Subcutaneous adipose tissue (tissue), 4 donors: ENCODE measurements around the gene KMT2D. TPM values are rescaled to one million over a fixed set of nuclear protein-coding genes. Genes with fewer than 3 reads are reported as not detected.

Experiments
- CTCF ChIP-seq: fragments of 450-650 bp; IDR thresholded peaks from one replicate; pipeline ENCODE4 v1.5.1; 2016; ENCODE audit warnings: low read depth, mild to moderate bottlenecking, control low read depth, antibody characterized with exemption, moderate library complexity
- total RNA-seq, 4 donors: library from RNA; depleted of rRNA; stranded (reverse); fragments of >200 nt; gene quantifications; one replicate each; pipeline ENCODE4 v1.1.0, GENCODE V29; 2016

Gene KMT2D
- total RNA-seq, 4 donors from 2014 or later, result 27.6 to 92.1 (median 42.9) TPM

GRCh38 chr12:49098703-49099102 lies 38.1 kb upstream of the KMT2D start:
- no peak for TF ChIP-seq CTCF

GRCh38 chr12:49098035-49098451 lies 37.4 kb upstream of the KMT2D start:
- TF ChIP-seq CTCF, result no peak

- no peak for TF ChIP-seq CTCF
Measured at GRCh38 chr12:49097381-49097780, 36.8 kb upstream of the KMT2D start.

- TF ChIP-seq CTCF, result no peak
Measured at GRCh38 chr12:49094975-49095365, 34.4 kb upstream of the KMT2D start.

- no peak for TF ChIP-seq CTCF
Measured at GRCh38 chr12:49094160-49094974, 33.8 kb upstream of the KMT2D start, which contains the start of gene DHH. Gene DHH, minus strand, starts transcription at chr12:49094801. Its CDS starts 289 bp downstream, at chr12:49094512.

GRCh38 chr12:49093792-49094159 lies 33.2 kb upstream of the KMT2D start:
- no peak for TF ChIP-seq CTCF

- TF ChIP-seq CTCF, result no peak
Measured at GRCh38 chr12:49092816-49093406, 32.3 kb upstream of the KMT2D start.
